DMS53 treated with DMSO at 0.1 percent for 48 hours (cell line): ENCODE results near the gene POTEF.
"Not testable (repeated sequence)": the region's sequence is repeated elsewhere in the genome, so short reads cannot be mapped to it uniquely, and the experiment has no call there.

Source experiments
- DNase-seq: peaks from one replicate; lab custom pipeline; 2025; ENCODE audit not compliant: unreplicated experiment; lab: John Stamatoyannopoulos, UW

The POTEF gene

DNA sequence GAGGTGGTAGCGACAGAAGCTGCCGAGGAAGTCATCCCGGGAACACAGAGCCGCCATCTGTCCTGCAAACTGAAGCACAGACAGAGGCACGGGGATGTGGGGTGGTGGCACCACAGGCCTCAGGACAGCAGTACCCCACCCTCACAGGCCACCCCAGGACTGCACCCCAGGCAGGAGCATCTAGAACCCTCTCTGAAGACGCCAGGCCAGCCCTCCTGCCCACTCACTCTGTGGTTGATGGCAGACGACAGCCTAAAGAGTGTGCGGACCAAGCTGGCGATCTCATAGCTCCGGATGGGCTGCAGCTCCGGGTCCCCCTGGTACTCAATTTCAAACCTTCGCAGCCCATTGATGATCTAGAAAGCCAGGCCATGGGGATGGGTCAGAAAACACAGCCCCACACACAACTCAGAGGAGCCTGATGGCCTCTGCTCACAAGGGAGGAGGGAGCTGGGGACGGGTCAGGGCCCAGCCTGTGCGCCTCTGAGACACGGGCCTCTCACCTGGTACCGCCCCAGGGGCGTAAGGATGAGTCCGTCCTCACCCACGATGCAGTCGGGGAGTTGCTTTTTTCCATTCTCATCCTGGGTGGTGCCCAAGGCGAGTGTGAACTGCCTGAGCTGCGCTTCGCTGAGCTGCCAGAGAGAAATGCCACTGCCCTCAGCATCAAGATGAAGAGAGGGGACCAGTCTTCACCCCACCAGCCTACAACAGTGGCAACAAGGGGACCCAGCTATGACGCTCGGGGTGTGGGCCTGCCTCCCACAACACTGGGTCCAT is 24.0 kb upstream of the POTEF start:
- no peak for DNase-seq

DNA sequence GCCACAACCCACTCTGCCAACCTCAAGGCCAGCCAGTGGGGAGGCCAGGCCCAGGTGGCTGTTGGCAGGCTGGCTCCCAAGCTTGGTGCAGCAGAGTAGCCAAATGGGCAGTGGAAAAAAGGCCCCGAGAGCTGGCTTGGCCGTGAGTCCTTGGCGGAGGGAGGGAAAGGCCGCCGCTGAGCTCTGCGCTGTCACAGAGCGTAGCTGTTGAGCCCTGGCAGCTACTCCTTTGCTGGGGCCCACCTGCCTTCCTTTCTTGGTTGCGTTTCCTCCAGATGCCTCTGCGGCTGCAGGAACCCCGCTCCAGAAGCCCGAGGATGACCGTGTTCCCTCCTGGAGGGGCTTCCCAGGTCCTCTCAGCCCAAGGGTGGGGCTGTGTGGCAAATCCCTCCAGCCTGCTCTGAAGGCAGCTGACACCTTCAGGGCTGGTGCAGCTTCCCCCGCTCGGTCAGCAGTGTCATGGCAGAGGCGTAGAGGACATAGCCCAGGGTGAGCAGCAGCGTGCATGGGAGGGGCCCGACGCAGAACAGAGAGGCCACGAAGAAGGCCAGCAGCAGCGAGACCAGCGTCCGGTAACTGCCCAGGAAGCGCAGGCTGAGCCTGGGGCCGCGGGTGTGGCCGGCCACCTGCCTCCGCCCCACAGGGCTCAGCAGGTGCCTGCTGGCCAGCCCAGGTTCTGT is 23.3 kb upstream of the POTEF start:
- DNase-seq = not testable (repeated sequence)

DNA sequence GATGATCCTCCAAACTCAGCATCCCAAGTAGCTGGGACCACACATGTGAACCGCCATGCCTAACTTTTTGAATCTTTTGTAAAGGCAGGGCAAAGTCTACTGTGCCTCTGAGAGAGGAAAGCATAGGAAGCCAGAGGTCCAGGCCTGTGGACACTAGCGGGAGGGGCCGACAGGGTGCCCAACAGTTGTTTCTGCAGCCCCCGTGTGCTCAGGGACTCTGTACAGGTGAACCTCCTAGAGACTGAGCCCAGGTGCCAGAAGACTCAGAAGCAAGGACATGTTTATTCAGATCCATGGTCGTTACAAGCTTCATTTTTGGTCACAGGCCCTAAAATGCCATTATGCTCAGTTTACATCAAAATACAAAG is 22.1 kb upstream of the POTEF start:
- DNase-seq = not testable (repeated sequence)

DNA sequence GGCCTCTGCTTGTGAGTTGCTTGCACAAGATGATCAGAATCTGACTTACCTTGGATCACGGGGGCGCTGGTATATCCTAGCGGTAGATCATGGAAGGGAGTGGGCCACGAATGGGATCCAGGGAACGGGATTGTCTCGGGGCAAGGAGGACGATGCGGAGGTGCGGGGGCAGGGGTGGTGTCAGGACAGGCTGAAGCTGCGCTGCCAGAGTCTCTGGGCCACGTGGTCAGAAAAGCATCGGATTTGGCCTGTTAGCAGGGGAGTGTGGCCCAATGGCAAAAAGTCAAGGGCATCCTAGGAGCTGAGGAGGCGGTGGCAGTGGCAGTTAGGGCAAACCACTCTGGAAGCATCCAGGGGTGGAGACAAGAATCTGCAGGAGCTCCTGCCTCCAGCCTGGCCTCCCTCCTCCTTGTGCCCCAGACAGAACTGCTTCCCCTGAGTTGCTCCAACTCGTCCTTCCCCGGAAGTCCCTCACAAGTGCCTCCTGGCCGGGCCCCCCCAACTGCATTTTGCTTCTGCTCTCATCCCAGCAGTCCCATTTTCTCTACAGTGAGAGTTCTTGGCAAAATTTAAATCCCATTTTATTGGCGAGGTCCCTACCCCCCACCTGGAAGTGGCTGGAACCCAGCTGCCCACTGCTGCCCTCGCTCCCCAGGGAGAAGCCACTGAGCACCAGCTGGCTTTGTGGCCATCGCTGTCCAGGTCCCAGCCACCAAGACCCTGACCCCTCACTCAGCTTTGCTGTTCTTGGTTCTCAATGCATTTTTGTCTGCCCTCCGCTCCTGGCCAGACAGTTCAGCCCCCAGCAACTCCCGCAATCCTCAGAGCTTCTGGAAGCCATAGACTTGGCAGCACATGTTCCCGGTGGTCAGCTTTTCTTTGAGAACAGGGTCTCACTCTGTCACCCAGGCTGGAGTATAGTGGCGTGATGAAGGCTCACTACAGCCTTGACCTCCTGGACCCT is 21.4 kb upstream of the POTEF start:
- DNase-seq = no peak

DNA sequence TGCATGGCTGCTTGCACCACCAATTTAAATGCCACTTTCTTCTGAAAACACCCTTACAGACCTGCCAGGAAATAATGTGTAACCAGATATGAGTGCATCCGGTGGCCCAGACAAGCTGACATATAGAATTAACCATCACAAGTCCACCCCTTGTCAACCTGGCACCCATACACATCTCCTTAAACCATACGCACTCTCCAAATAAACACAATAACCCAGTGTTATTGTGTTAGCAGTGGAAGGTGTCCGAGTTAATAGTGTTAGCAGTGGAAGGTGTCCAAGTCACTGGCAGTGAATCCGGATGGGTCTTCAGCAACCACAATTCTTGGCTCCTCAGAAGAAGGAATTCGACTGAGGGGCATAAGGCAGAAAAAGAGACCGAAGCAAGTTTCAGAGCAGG is 19.5 kb upstream of the POTEF start:
- DNase-seq = not testable (repeated sequence)

DNA sequence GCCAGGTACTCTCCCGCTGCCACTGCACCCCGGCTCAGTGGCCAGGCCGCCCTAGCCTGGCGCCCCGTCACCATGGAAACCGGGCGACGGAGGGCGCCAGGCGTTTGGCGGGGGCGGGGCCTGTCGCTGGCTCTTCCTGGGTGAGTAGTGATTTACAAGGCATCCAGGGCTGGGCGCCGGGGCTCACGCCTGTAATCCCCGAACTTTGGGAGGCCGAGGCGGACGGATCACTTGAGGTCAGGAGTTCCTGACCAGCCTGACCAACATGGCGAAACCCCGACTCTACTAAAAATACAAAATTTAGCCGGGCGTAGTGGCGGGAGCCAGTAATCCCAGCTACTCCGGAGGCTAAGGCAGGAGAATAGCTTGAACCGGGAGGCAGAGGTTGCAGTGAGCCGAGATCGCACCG is 16.0 kb upstream of the POTEF start, which contains the start of gene CCDC74B:
CCDC74B (minus strand) TSS at position 107 of the 409 bp plus-strand sequence. CDS start 116 bp downstream, outside the sequence.
- DNase-seq = not testable (repeated sequence)

DNA sequence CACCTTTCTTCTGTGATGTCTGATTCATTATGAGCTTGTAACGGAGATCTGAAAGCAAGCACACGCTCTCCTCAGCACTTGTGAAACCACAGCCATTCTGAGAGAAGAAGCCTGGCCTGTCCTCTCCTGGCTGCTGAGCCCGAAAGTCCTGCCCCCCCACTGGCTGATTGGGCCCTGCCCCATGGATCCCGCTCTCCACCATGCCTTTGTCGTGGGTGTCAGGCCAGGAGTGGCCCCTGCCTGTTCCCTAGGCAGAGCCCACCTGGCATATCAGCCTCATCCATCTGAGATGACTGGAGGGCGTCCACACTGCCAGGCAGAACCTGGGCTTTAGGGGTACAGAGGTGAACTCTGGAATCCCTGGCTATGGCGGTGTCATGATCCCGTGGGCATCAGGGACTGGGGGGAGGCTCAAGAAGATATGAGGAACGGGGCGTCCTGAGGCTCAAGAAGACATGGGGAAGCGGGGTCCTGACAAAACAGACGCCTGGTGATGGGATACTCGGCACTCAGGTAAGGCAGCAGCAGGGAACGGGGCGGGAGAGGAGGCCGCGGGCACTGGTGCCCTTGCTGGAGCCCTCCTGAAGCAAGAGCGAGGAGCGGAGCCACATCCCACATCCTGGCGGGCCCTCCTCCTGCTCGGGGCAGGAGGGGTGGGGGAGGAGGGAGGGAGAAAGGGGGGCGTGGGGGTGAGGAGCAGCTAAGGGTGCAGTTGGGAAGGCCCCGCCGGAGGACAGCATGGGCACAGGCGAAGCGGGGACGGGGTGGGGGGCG is 14.4 kb upstream of the POTEF start:
- DNase-seq = not testable (repeated sequence)

DNA sequence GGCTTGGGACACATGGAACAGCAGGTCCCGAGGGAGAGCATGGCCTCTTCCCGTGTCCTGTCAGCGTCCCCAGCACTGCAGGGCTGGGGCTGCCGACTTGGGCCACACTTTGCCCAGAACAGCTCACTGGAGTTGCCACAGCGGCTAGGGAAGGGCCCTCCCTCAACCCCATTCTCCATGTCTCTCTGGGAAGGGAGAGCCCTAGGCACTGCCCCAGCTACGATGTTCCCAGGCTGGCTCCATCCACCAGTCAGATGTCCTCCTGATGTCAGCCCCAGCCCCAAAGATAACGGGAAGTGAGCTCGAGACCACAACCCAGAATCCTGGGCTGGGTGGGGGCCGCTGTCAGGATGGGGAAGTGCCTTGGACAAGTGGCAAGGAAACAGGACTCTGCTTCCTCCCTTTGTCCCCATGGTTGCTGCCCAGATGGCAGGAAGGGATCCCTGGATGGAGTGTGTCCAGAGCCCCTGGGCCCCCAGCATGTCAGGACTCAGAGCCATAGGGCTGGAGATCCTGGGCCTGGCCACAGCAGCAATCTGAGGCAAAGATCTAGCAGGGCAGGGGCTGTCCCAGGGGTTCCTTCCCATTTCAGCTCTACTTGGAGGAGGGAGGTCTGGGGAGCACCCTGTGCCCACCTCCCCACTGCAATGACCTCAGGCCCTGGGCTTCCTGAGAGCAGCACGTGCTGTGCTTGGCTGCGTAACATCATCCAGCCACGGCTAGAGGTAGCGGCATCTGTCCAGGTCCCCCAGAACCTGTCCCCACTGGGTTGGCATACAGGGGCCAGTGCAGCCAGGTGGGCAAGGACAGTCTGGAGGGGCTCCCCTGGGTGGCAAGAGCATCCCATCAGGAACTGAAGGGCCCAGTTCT is 13.6 kb upstream of the POTEF start:
- not testable (repeated sequence) for DNase-seq

DNA sequence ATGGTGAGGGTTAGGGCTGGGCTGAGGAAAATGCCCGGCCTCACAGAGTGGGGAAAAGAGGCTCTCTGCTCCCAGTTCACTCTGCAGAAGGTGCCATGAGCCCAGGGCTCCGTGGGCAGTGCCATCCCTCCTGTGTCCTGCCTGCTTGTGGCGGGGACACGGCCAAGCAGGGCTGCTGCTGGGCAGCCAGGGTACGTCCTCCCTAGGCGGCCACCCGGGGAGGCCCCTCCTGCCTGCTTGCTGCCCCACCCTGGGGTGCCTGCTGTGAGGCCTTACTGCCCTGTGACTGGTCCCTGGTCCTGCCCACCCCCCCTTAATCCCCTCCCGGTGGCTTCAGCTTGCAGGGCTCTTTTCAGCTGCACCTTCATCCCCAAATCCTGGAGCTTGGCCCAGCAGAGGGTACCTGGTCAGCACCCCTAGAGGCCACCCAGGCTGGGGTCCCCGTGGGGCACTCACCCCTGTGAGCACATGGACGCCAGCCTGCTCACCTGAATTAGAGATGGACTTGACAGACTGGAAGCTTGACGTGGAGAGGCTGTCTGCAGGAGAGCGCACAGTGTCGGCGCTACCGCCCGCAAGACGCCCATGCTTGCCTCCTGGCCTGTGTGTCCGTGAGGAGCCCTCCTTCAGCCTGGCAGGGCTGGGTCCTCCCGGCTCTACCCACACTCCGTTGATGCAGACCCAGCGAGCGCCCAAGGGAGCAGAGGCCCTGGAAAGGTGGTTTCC is 12.8 kb upstream of the POTEF start:
- not testable (repeated sequence) for DNase-seq

DNA sequence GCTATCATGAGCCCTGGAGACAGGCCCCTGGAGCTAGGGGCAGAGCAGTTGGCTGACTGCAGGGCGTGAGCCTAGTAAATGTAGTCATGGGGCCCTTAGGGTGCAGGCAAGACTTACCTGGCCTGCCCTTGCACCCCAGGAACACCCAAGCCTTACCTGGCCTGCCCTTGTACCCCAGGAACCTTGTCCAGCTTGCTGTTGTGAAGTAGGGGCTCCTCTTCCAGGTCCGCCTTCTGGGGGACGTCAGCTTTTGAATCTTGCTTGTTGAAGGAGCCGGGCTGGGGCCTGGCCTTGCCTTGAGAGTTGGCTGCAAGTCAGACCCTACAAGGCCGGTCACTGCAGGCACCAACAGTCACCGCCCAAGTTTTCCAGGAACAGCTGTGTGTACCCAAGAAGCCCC is 12.0 kb upstream of the POTEF start:
- not testable (repeated sequence) for DNase-seq

DNA sequence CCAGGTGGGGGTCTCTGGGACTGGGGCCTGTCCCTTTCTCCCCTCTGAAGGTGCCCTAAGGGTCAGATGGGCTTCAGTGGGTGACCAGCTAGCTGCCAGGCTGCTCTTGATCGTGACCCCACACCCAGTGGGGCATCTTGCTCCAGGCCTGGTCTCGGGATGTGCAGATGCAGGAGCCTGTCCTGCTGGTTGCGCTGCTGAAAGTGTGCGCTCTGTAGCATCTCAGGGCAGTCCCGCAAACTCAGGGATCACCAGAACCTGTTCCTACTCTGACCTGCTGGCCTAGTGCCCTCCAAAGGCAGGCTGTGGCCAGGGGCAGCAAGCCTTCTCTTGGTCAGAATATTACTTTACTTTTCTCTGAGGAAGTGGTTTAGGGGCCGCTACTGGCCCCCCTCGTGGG is 11.5 kb upstream of the POTEF start:
- not testable (repeated sequence) for DNase-seq

DNA sequence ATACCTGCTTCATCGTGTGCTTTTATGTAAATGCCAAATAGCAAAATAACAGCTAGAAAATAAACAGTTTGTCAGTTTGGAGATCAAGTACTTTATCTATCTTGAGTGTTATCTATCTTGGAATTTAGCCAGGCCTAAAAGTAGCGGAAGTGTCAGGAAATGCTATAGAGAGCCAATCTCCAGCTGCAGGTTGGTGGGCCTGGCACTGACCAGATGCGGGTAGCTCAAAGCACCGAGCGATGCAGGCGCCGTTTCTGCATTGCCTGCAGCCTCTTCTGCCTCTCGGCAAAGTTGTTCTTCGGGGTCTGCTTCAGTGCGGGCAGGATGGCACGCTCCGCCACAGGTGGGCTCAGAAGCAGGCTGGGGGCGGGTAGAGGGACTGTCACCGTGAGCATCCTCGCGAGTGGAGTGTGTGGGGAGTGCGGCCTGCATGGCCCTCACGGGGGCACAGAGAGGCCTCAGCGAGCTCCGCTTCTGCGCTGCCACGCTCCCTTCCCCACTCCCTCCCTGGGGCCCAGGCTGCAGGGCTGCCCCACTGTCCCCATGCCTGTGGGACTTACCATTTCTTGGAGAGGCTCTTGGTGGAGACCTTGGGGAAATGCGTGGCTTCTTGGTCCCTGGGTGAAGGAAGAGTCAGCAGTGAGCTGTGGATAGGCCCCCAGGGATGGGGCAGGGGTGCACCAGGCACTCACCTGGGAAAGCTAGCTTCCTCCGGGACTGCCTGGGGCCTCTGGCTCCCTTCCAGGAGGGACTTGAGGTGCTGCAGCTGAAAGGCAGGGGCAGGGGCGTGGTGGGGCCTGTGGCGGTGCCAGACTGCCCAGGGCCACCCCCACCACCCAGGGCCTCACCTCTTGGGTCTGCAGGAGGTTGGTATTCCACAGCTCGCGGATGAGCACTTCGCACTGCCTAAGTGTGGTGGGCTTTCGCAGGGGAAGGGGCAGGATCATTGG is 10.6 kb upstream of the POTEF start:
- DNase-seq = not testable (repeated sequence)

DNA sequence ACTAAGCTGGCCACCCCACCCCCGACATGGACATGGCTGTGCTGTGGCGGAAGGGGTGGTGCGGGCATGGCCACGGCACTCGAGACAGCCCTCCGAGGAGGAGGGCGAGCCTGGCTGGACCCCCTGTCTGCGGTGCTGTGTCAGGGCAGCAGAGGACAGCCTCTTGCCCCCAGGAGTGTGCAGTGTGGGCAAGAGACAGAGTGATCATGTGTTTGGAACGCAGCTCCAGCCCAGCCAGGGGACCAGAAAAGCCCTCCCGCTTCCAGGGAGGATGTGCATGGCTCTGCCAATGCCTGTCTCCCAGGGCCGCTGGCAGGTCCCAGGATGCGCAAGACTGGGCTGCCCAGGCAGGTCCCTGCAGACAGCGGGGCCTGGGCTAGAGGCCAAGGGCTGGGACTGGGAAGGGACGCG is 9.8 kb upstream of the POTEF start:
- DNase-seq = not testable (repeated sequence)

DNA sequence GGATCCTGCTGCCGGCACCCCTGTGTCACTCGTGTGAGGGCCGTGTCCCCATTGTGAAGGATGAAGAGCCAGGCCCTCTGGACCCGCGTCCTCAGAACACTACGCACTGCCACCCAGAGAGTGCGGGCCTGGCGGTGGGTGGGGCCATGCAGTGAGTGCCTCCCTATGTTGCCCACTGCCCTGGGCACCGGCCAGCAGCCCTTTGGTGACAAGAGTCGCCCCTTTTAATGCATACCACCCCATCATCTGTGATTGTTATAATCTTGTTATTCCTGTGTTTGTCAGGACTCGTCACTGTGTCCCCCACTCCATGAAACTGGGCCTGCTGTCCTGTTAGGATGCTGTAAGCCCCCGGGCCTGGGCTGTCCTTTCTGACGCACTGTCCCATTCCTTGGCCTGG is 9.3 kb upstream of the POTEF start:
- DNase-seq = not testable (repeated sequence)

DNA sequence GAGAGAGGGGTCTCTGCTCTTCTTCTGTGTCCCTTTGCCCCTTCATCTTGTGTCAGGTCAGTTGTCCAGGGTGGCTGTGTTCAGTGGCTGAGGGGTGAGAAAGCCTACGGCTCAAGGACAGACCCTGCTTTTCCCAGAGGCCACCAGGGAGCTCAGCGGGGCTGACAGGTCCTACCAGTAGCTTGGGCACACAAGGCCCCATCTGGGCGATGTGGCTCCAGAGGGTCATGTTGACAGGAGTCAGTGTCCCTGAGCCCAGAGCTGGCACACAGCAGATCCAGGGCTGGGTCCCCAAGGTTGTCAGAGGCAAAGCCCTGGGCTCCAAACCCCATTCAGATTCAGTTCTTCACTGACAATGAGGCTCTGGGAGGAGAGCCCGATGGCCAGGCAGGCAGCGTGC is 8.1 kb upstream of the POTEF start:
- DNase-seq = not testable (repeated sequence)

DNA sequence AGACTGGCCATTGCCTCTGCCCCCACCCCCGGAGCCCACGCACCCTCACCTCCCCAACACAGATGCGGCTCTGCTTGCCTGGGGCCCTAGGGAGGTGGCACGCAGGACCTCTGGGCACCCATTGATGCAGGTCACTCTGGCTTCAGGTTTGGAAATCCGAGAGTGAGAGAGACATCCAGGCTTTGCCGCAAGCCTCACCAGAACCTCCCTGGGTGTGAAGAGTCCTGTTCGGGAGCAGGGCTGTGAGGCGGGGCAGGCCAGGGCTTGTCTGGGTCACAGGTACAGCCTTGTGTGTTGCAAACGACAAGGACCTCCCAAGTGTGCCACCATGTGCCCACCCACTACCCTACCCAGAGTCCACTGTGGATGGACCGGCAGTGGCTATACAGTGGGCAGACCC is 7.5 kb upstream of the POTEF start:
- DNase-seq = not testable (repeated sequence)

DNA sequence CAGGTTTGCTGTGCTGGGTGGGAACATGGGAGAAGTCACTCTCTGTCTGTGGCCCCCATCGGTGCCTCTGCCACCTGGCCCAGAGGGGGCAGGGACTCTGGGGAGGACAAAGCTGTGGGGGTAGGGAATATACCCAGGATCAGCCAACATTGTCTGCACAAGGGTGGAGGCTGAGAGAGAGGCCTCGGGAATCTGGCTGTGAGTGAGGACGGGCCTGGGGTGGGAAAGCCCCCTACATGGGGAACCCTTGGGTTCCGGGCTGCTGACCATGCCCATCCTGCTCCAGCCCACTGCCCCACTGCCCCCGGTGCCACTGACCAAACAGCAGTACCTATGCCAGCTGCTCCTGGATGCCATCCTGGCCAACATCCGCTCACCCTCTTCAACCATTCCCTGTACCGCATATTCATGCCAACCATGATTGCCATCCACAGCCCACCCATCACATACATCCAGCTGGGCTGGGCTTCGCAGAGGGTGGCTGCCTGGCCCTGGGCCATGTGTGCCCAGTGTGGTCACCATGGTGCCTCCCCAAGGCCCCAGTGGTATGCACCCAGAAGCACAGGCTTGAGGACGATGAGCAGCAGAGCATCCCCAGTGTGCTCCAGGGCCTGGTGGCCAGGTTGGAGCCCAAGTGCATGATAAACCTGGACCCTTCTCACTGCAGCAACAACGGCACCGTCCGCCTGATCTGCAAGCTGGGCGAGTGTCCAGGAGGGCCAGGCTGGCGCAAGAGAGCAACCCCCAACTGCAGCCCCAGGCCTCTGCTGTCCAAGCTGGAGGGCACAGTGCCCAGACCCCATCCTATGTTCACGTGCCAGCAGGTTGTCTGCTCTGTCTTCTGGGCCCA is 6.9 kb upstream of the POTEF start:
- no peak for DNase-seq
